Neuronal stem cell (in vitro differentiated cells): ENCODE data around the gene DUSP22.

Experiments used
- DNase-seq: peaks from one replicate; pipeline ENCODE4 v3.0.0-alpha.2; 2013; ENCODE audit warnings: low spot score
- H2AFZ ChIP-seq: one replicate; pipeline ENCODE4 v1.6.1; 2013; ENCODE audit warnings: mild to moderate bottlenecking, low read length, inconsistent platforms
- H2AK5ac ChIP-seq: 2 replicates; pipeline ENCODE4 v1.6.1; 2013; ENCODE audit warnings: low read depth, mild to moderate bottlenecking, inconsistent platforms, low read length, moderate library complexity, mixed read lengths
- H2BK120ac ChIP-seq: 2 replicates; pipeline ENCODE4 v1.6.1; 2013; ENCODE audit warnings: low read depth, mild to moderate bottlenecking, inconsistent platforms, low read length, moderate library complexity, mixed read lengths
- H2BK12ac ChIP-seq: one replicate; pipeline ENCODE4 v1.6.1; 2013; ENCODE audit warnings: low read length, inconsistent platforms
- H2BK15ac ChIP-seq: 2 replicates; pipeline ENCODE4 v1.6.1; 2013; ENCODE audit warnings: mild to moderate bottlenecking, low read length, inconsistent platforms, mixed read lengths
- H2BK5ac ChIP-seq: one replicate; pipeline ENCODE4 v1.6.1; 2013; ENCODE audit warnings: inconsistent platforms, mild to moderate bottlenecking, low read length, moderate library complexity
- H3K14ac ChIP-seq: one replicate; pipeline ENCODE4 v1.6.1; 2013; ENCODE audit warnings: low read length, inconsistent platforms
- H3K18ac ChIP-seq: 2 replicates; pipeline ENCODE4 v1.6.1; 2013; ENCODE audit warnings: low read length, inconsistent platforms
- H3K23ac ChIP-seq: 2 replicates; pipeline ENCODE4 v1.6.1; 2013; ENCODE audit warnings: low read depth, mild to moderate bottlenecking, mixed read lengths, low read length, inconsistent platforms; ENCODE audit not compliant: poor library complexity
- H3K27ac ChIP-seq: replicated peaks from 3 replicates; pipeline ENCODE4 v1.5.1; 2013; ENCODE audit warnings: low read length, inconsistent platforms
- H3K27me3 ChIP-seq, 3 experiments: 2 replicates each; pipeline ENCODE4 v1.6.1; 2013; ENCODE audit warnings: low read length in 3 of 3, mild to moderate bottlenecking in 2 of 3, inconsistent platforms in 1 of 3, low read depth in 1 of 3, mixed read lengths in 1 of 3, moderate library complexity in 1 of 3; ENCODE audit not compliant: control insufficient read depth in 3 of 3, insufficient read depth in 3 of 3
- H3K36me3 ChIP-seq, 2 donors: replicated peaks in 1 of 2; 2 replicates each; pipeline ENCODE4 v1.6.1; 2013; ENCODE audit warnings: low read length in 2 of 2; ENCODE audit not compliant: control insufficient read depth in 2 of 2, insufficient read depth in 2 of 2
- H3K4ac ChIP-seq: 2 replicates; pipeline ENCODE4 v1.6.1; 2013; ENCODE audit warnings: inconsistent platforms, mild to moderate bottlenecking, low read length, moderate library complexity
- H3K4me1 ChIP-seq, 2 donors: 1 replicate in 1 of 2; 2 replicates in 1 of 2; pipeline ENCODE4 v1.6.1; 2013; ENCODE audit warnings: low read length in 2 of 2, low read depth in 1 of 2; ENCODE audit not compliant: control insufficient read depth in 2 of 2, insufficient read depth in 1 of 2
- H3K4me2 ChIP-seq: one replicate; pipeline ENCODE4 v1.6.1; 2013; ENCODE audit warnings: mild to moderate bottlenecking, low read length, inconsistent platforms; ENCODE audit not compliant: insufficient read depth, poor library complexity, severe bottlenecking
- H3K4me3 ChIP-seq, 2 donors: 2 replicates each; pipeline ENCODE4 v1.5.1; 2013; ENCODE audit warnings: low read length in 2 of 2, mild to moderate bottlenecking in 2 of 2, inconsistent platforms in 1 of 2, moderate library complexity in 1 of 2
- H3K79me1 ChIP-seq: one replicate; pipeline ENCODE4 v1.6.1; 2013; ENCODE audit warnings: low read depth, mild to moderate bottlenecking, inconsistent platforms, low read length, moderate library complexity
- H3K9ac ChIP-seq: one replicate; pipeline ENCODE4 v1.6.1; 2013; ENCODE audit warnings: mild to moderate bottlenecking, low read depth, low read length, inconsistent platforms; ENCODE audit not compliant: poor library complexity
- H3K9me3 ChIP-seq, 2 donors: replicated peaks in 1 of 2; 2 replicates each; pipeline versions ENCODE3 to v1.6.1; 2013; ENCODE audit warnings: low read length in 2 of 2, mild to moderate bottlenecking in 2 of 2, inconsistent platforms in 1 of 2, low read depth in 1 of 2, mixed read lengths in 1 of 2, moderate library complexity in 1 of 2; ENCODE audit not compliant: control insufficient read depth in 2 of 2, insufficient read depth in 1 of 2
- H4K8ac ChIP-seq: one replicate; pipeline ENCODE4 v1.6.1; 2013; ENCODE audit warnings: low read depth, mild to moderate bottlenecking, inconsistent platforms, low read length, moderate library complexity
- H4K91ac ChIP-seq: one replicate; pipeline ENCODE4 v1.6.1; 2013; ENCODE audit warnings: low read length, low read depth, mild to moderate bottlenecking, inconsistent platforms; ENCODE audit not compliant: poor library complexity
- WGBS, 2 donors: extraction: QIAGEN DNeasy Blood & Tissue Kit; methylation state at CpG; one replicate each; pipeline ENCODE4 v1.1.7; 2013; ENCODE audit warnings: missing lambda C conversion rate in 2 of 2, mixed read lengths in 1 of 2; ENCODE audit not compliant: insufficient read length in 2 of 2, insufficient replicate concordance in 1 of 2; ENCODE audit errors: extremely low coverage in 2 of 2; 5-methylcytosine and 5-hydroxymethylcytosine counted together

DUSP22 gene

GRCh38 chr6:255041-255750 is 37.1 kb upstream of the DUSP22 start:
- no peak overlapping the region for H2BK15ac ChIP-seq
- H4K91ac ChIP-seq: no peak overlapping the region
- H3K4me2 ChIP-seq: no peak overlapping the region
- H3K14ac ChIP-seq: no peak overlapping the region
- no CpG with 5 or more reads among the region's 9 CpGs for WGBS, 2 donors
- H3K79me1 ChIP-seq: no peaks in the 10 kb centered on the region
- H2BK120ac ChIP-seq: no peak overlapping the region
- H2AFZ ChIP-seq: no peak overlapping the region
- no peaks in the 10 kb centered on the region for H3K27me3 ChIP-seq
- H2BK5ac ChIP-seq: no peak overlapping the region
- H2AK5ac ChIP-seq: no peak overlapping the region
- no peak overlapping the region for H2BK12ac ChIP-seq
- H3K18ac ChIP-seq: no peak overlapping the region
- H4K8ac ChIP-seq: no peak overlapping the region
- no peaks in the 10 kb centered on the region for H3K36me3 ChIP-seq
- no peak overlapping the region for H3K27ac ChIP-seq
- H3K9ac ChIP-seq: no peak overlapping the region
- peaks cover 0 to 5% of the 10 kb centered on the region in 2 donors for H3K9me3 ChIP-seq
- no peak overlapping the region for H3K4me3 ChIP-seq
- no peak for DNase-seq
- H3K4me1 ChIP-seq: no peaks in the 10 kb centered on the region
- no peak overlapping the region for H3K23ac ChIP-seq
- no peak overlapping the region for H3K4ac ChIP-seq

- Histone ChIP-seq H2BK12ac (no peak overlapping the region), H3K9me3 (peaks cover 0 to 5% of the 10 kb centered on the region in 2 donors), H2AK5ac (no peak overlapping the region), H2BK5ac (no peak overlapping the region), H3K9ac (no peak overlapping the region), H3K36me3 (no peaks in the 10 kb centered on the region), H3K18ac (no peak overlapping the region), H3K27me3 (no peaks in the 10 kb centered on the region), H4K91ac (no peak overlapping the region), H2AFZ (no peak overlapping the region), H3K79me1 (no peaks in the 10 kb centered on the region), H4K8ac (no peak overlapping the region), H2BK15ac (no peak overlapping the region), H3K14ac (no peak overlapping the region), H3K4me1 (no peaks in the 10 kb centered on the region), H3K4me2 (no peak overlapping the region), H3K27ac (no peak overlapping the region), H3K4ac (no peak overlapping the region), H2BK120ac (no peak overlapping the region), H3K4me3 (no peak overlapping the region), H3K23ac (no peak overlapping the region)
- WGBS, 2 donors: no CpG with 5 or more reads among the region's 8 CpGs
- no peak for DNase-seq
Measured at GRCh38 chr6:255751-256083, 36.6 kb upstream of the DUSP22 start.

GRCh38 chr6:256169-256568 is 36.1 kb upstream of the DUSP22 start:
- H2AFZ ChIP-seq: no peak overlapping the region
- no peaks in the 10 kb centered on the region for H3K79me1 ChIP-seq
- no peak overlapping the region for H3K4me3 ChIP-seq
- no peak for DNase-seq
- H3K36me3 ChIP-seq: no peaks in the 10 kb centered on the region
- peaks cover 0 to 5% of the 10 kb centered on the region in 2 donors for H3K9me3 ChIP-seq
- H4K91ac ChIP-seq: no peak overlapping the region
- H3K18ac ChIP-seq: no peak overlapping the region
- no peaks in the 10 kb centered on the region for H3K4me1 ChIP-seq
- no CpG with 5 or more reads among the region's 9 CpGs for WGBS, 2 donors
- H2AK5ac ChIP-seq: no peak overlapping the region
- no peak overlapping the region for H3K4me2 ChIP-seq
- no peak overlapping the region for H2BK5ac ChIP-seq
- no peak overlapping the region for H3K14ac ChIP-seq
- no peak overlapping the region for H3K23ac ChIP-seq
- no peak overlapping the region for H4K8ac ChIP-seq
- H3K27ac ChIP-seq: no peak overlapping the region
- H2BK15ac ChIP-seq: no peak overlapping the region
- no peak overlapping the region for H2BK120ac ChIP-seq
- H2BK12ac ChIP-seq: no peak overlapping the region
- no peak overlapping the region for H3K4ac ChIP-seq
- no peaks in the 10 kb centered on the region for H3K27me3 ChIP-seq
- H3K9ac ChIP-seq: no peak overlapping the region

- Histone ChIP-seq H3K14ac (no peak overlapping the region), H3K27ac (no peak overlapping the region), H3K79me1 (no peaks in the 10 kb centered on the region), H3K27me3 (no peaks in the 10 kb centered on the region), H2BK15ac (no peak overlapping the region), H4K8ac (no peak overlapping the region), H3K4me1 (no peaks in the 10 kb centered on the region), H3K18ac (no peak overlapping the region), H3K9me3 (peaks cover 0 to 5% of the 10 kb centered on the region in 2 donors), H2BK5ac (no peak overlapping the region), H3K23ac (no peak overlapping the region), H2BK120ac (no peak overlapping the region), H3K9ac (no peak overlapping the region), H3K36me3 (no peaks in the 10 kb centered on the region), H2AFZ (no peak overlapping the region), H3K4me3 (no peak overlapping the region), H3K4ac (no peak overlapping the region), H2AK5ac (no peak overlapping the region), H2BK12ac (no peak overlapping the region), H3K4me2 (no peak overlapping the region), H4K91ac (no peak overlapping the region)
- WGBS, 2 donors: no CpG with 5 or more reads among the region's 8 CpGs
- no peak for DNase-seq
Measured at GRCh38 chr6:257031-257725, 35.1 kb upstream of the DUSP22 start.
